ENCODE data around the gene VGLL3. TPM values are rescaled to one million over a fixed set of nuclear protein-coding genes. Genes with fewer than 3 reads are reported as not detected.
"Not testable (repeated sequence)": the region's sequence is repeated elsewhere in the genome, so short reads cannot be mapped to it uniquely, and the experiment has no call there.

VGLL3 gene
- total RNA-seq, 1 donor from 2014 or later = 1.1 TPM

GRCh38 chr3:86984271-86984670, 6.7 kb downstream of the VGLL3 start:
- no peaks in the 10 kb centered on the region for H3K27me3 ChIP-seq (ENCODE audit: control insufficient read depth, insufficient read depth, low read length)
- FAIRE-seq (no peak), DNase-seq (ENCODE audit: low read depth) (no peak)
- no peak overlapping the region for H3K4me3 ChIP-seq (ENCODE audit: low read depth, low read length)
- H3K36me3 ChIP-seq (ENCODE audit: control insufficient read depth, insufficient read depth, low read length) = no peaks in the 10 kb centered on the region
- no peak for TF ChIP-seq CTCF (IDR thresholded peaks at IDR 0.05; ENCODE audit: insufficient read depth, low read length, severe bottlenecking)

DNA sequence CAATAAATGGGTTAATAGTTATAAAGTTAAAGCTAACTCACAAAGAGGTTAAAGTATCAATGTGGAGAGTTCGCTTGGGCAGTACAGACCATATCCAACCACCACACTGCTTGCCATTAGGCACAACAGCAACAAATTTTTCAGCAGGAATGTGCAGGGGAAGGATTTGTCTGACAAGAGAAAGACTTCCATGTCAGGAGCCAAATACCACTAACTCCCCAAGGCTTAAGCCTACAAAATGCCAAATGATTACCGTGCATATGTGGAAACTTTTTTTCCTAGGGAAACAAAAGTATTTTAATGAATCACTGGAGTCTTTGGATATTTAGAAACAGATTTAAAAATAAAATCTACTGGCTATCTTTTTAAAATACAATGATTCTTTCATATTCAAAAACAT, 8.1 kb downstream of the VGLL3 start:
- no peak for FAIRE-seq
- no peak for TF ChIP-seq CTCF (IDR thresholded peaks at IDR 0.05; ENCODE audit: insufficient read depth, low read length, severe bottlenecking)
- Histone ChIP-seq H3K27me3 (ENCODE audit: control insufficient read depth, insufficient read depth, low read length) (no peaks in the 10 kb centered on the region), H3K36me3 (ENCODE audit: control insufficient read depth, insufficient read depth, low read length) (no peaks in the 10 kb centered on the region), H3K4me3 (ENCODE audit: low read depth, low read length) (no peak overlapping the region)
- no peak for DNase-seq (ENCODE audit: low read depth)

- H3K4me3 ChIP-seq (ENCODE audit: low read depth, low read length) = no peak overlapping the region
- FAIRE-seq (no peak), DNase-seq (ENCODE audit: low read depth) (no peak)
- no peaks in the 10 kb centered on the region for H3K27me3 ChIP-seq (ENCODE audit: control insufficient read depth, insufficient read depth, low read length)
- no peaks in the 10 kb centered on the region for H3K36me3 ChIP-seq (ENCODE audit: control insufficient read depth, insufficient read depth, low read length)
- TF ChIP-seq CTCF (IDR thresholded peaks at IDR 0.05; ENCODE audit: insufficient read depth, low read length, severe bottlenecking) = no peak
Observed at GRCh38 chr3:86978111-86978551, 12.8 kb downstream of the VGLL3 start.

DNA sequence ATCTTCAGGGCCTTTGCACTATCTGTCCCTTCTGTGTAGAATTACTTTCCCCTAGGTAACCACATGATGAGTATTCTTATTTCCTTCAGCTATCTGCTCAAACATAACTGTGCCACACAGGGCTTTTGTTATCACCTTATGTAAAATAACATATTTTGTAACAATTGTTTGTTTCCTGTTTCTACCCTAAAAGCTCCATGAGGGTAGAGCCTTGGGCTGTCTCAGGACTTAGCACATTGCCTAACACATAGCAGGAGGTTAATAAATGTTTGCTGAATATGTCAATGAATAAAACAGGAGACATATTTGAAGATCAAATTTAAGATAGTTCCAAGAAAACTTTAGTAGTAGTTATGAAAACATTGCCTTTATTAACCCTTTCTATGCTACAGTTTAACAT, 14.7 kb downstream of the VGLL3 start:
- Histone ChIP-seq H3K4me3 (ENCODE audit: low read depth, low read length) (no peak overlapping the region), H3K36me3 (ENCODE audit: control insufficient read depth, insufficient read depth, low read length) (no peaks in the 10 kb centered on the region), H3K27me3 (ENCODE audit: control insufficient read depth, insufficient read depth, low read length) (no peaks in the 10 kb centered on the region)
- DNase-seq (ENCODE audit: low read depth) (no peak), FAIRE-seq (no peak)
- no peak for TF ChIP-seq CTCF (IDR thresholded peaks at IDR 0.05; ENCODE audit: insufficient read depth, low read length, severe bottlenecking)

- DNase-seq (ENCODE audit: low read depth); H3K4me3 ChIP-seq (ENCODE audit: low read depth, low read length); FAIRE-seq: not testable (repeated sequence)
Observed at GRCh38 chr3:86974177-86974576, 16.8 kb downstream of the VGLL3 start.

DNA sequence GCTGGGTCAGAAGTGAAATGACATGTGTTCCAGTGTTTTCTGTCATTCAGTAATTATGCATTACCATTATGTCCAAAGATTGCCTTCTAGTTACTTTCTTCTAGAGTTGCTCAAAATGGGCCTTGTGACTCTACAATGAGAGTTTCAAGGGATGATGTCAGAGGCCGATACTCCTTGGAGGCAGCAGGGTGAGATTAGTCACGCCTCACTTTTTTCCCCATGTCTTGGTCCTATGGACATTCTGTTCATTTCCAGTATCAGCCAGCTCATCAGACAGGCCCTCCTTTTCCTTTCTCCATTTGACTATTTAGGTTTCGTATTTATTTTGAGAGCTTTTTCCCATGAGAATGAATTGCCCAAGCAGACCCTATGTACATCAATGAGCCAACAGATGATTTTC, 17.5 kb downstream of the VGLL3 start:
- DNase-seq (ENCODE audit: low read depth) (peak; percentile 97), FAIRE-seq (no peak)
- H3K4me3 ChIP-seq (ENCODE audit: low read depth, low read length) = no peak overlapping the region
- no peaks in the 10 kb centered on the region for H3K36me3 ChIP-seq (ENCODE audit: control insufficient read depth, insufficient read depth, low read length)
- no peaks in the 10 kb centered on the region for H3K27me3 ChIP-seq (ENCODE audit: control insufficient read depth, insufficient read depth, low read length)
- TF ChIP-seq CTCF (IDR thresholded peaks at IDR 0.05; ENCODE audit: insufficient read depth, low read length, severe bottlenecking) = no peak

More at GRCh38 chr3:86974177-86974576, 16.8 kb downstream of the VGLL3 start:
- not testable (repeated sequence) for H3K27me3 ChIP-seq (ENCODE audit: control insufficient read depth, insufficient read depth, low read length); H3K36me3 ChIP-seq (ENCODE audit: control insufficient read depth, insufficient read depth, low read length)
